ENCODE data around the gene TMEM247.

- TF ChIP-seq POLR2A (IDR thresholded peaks at IDR 0.05), result no peak
- no peak for TF ChIP-seq POLR2AphosphoS5 (IDR thresholded peaks at IDR 0.05)
- TF ChIP-seq CTCF (IDR thresholded peaks at IDR 0.05 in 8 of 11, conservative IDR thresholded peaks at IDR 0.05 in 3 of 11), result no peak
Observed at GRCh38 chr2:46479265-46479664, at the start of gene TMEM247.
